ENCODE results near the gene HOOK1. TPM values are rescaled to one million over a fixed set of nuclear protein-coding genes. Genes with fewer than 3 reads are reported as not detected.
A peak's percentile ranks its signal among the peaks of the same experiment; 100 is the strongest.
"Not testable (repeated sequence)": the region's sequence is repeated elsewhere in the genome, so short reads cannot be mapped to it uniquely, and the experiment has no call there.

The HOOK1 gene
- total and polyA plus RNA-seq, 5 donors from 2014 or later, result 2.3 to 9.3 (median 7.8) TPM

- no peaks in the 10 kb centered on the region for H3K36me3 ChIP-seq (ENCODE audit: control insufficient read depth, insufficient read depth, low read length)
- Mint-ChIP-seq H3K27ac (peak overlapping the region in 1 of 3 donors; percentile 9), H3K9me3 (peaks cover 0 to 3% (median 0%) of the 10 kb centered on the region in 7 donors), H3K27me3 (peaks cover 14% of the 10 kb centered on the region), H3K4me3 (no peak overlapping the region), H3K4me1 (peaks cover 0 to 5% (median 1%) of the 10 kb centered on the region in 4 donors), H3K36me3 (no peaks in the 10 kb centered on the region)
- DNase-seq (no peak), ATAC-seq (ENCODE audit: low read depth in 2 of 2) (no peak)
- no peak overlapping the region for H3K27ac ChIP-seq (ENCODE audit: insufficient read depth, low read length, poor library complexity, severe bottlenecking)
- H3K4me1 ChIP-seq (ENCODE audit: control insufficient read depth, insufficient read depth, low read length, poor library complexity, severe bottlenecking), result no peaks in the 10 kb centered on the region
- H3K9me3 ChIP-seq (ENCODE audit: control insufficient read depth in 2 of 2, low read length in 2 of 2), result no peaks in the 10 kb centered on the region
- H3K27me3 ChIP-seq (ENCODE audit: control insufficient read depth, insufficient read depth, low read length), result no peaks in the 10 kb centered on the region
- no peak overlapping the region for H3K4me3 ChIP-seq (ENCODE audit: low read depth, low read length)
Observed at GRCh38 chr1:59900640-59901039, 85.9 kb downstream of the HOOK1 start.

DNA sequence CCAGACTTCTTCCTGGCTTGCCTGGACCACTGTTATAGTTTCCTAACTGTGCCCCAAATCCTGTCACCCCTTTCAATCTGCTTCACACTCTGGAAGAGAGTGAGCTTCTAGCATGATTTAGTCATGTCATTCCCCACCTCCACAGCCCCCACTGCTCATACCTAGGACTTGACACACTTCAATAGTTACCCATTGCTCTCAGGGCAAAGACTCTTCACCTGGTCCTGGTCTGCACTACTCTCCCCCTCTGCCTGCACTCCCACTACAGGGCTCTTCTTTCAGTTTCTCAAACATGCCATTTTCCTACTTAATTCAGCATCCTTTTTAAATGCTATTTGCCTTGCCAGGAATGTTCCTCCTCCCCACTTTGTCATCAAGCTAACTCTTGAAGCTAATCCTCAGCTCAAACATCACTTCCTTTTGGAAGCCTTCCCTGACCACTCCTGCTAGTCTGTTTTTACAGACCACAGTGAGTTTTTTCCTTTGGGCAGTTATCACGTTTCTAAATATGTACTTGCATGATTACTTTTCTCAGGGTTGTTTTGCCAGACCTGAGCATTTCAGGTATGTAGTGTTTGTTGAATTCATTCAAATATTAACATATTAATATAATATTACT, 87.1 kb downstream of the HOOK1 start:
- H3K27ac ChIP-seq (ENCODE audit: insufficient read depth, low read length, poor library complexity, severe bottlenecking), result no peak overlapping the region
- ATAC-seq (ENCODE audit: low read depth in 2 of 2) (no peak), DNase-seq (no peak)
- H3K27me3 ChIP-seq (ENCODE audit: control insufficient read depth, insufficient read depth, low read length), result no peaks in the 10 kb centered on the region
- H3K4me1 Mint-ChIP-seq, result peaks cover 0 to 5% (median 1%) of the 10 kb centered on the region in 4 donors
- H3K27me3 Mint-ChIP-seq, result peaks cover 11% of the 10 kb centered on the region
- no peaks in the 10 kb centered on the region for H3K9me3 ChIP-seq (ENCODE audit: control insufficient read depth in 2 of 2, low read length in 2 of 2)
- no peaks in the 10 kb centered on the region for H3K4me1 ChIP-seq (ENCODE audit: control insufficient read depth, insufficient read depth, low read length, poor library complexity, severe bottlenecking)
- no peaks in the 10 kb centered on the region for H3K36me3 Mint-ChIP-seq
- H3K27ac Mint-ChIP-seq, result no peak overlapping the region
- no peak overlapping the region for H3K4me3 Mint-ChIP-seq
- H3K36me3 ChIP-seq (ENCODE audit: control insufficient read depth, insufficient read depth, low read length), result no peaks in the 10 kb centered on the region
- H3K9me3 Mint-ChIP-seq, result peaks cover 0 to 3% (median 0%) of the 10 kb centered on the region in 7 donors
- H3K4me3 ChIP-seq (ENCODE audit: low read depth, low read length), result no peak overlapping the region

- H3K27ac ChIP-seq (ENCODE audit: insufficient read depth, low read length, poor library complexity, severe bottlenecking), result no peak overlapping the region
- no peak overlapping the region for H3K4me3 ChIP-seq (ENCODE audit: low read depth, low read length)
- H3K27me3 Mint-ChIP-seq, result peaks cover 11% of the 10 kb centered on the region
- H3K36me3 Mint-ChIP-seq, result no peaks in the 10 kb centered on the region
- H3K4me1 ChIP-seq (ENCODE audit: control insufficient read depth, insufficient read depth, low read length, poor library complexity, severe bottlenecking), result no peaks in the 10 kb centered on the region
- H3K27me3 ChIP-seq (ENCODE audit: control insufficient read depth, insufficient read depth, low read length), result no peaks in the 10 kb centered on the region
- H3K4me1 Mint-ChIP-seq, result peaks cover 0 to 5% (median 1%) of the 10 kb centered on the region in 4 donors
- H3K9me3 ChIP-seq (ENCODE audit: control insufficient read depth in 2 of 2, low read length in 2 of 2), result no peaks in the 10 kb centered on the region
- no peak overlapping the region for H3K4me3 Mint-ChIP-seq
- H3K36me3 ChIP-seq (ENCODE audit: control insufficient read depth, insufficient read depth, low read length), result no peaks in the 10 kb centered on the region
- peaks cover 0 to 3% (median 0%) of the 10 kb centered on the region in 7 donors for H3K9me3 Mint-ChIP-seq
- ATAC-seq (ENCODE audit: low read depth in 2 of 2) (no peak), DNase-seq (peak in 1 of 3 donors; percentile 45)
- H3K27ac Mint-ChIP-seq, result peak overlapping the region in 1 of 3 donors; percentile 81
Observed at GRCh38 chr1:59903141-59903754, 88.5 kb downstream of the HOOK1 start.

DNA sequence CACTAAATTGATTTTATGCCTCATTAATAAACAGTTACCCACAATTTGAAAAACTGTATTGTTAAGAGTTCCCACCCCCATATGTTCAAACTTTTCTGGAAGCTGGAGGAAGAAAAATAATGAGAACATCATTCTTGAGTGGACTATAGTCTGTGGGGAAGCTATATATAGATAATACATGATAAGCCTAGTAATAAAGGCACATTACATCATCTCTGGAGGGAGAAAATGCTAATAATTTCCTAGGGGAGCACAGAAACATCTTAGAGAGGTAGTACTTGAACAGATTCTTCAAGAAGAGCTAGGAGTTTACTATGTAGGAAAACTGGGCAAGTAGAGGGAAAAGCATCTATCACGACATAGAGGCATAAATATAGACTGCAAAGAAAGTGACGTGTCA, 92.2 kb downstream of the HOOK1 start:
- no peak overlapping the region for H3K27ac ChIP-seq (ENCODE audit: insufficient read depth, low read length, poor library complexity, severe bottlenecking)
- Mint-ChIP-seq H3K4me1 (peaks cover 0 to 3% (median 0%) of the 10 kb centered on the region in 4 donors), H3K27ac (no peak overlapping the region), H3K4me3 (no peak overlapping the region), H3K27me3 (peaks cover 5% of the 10 kb centered on the region), H3K9me3 (peaks cover 0 to 3% (median 0%) of the 10 kb centered on the region in 7 donors), H3K36me3 (no peaks in the 10 kb centered on the region)
- H3K27me3 ChIP-seq (ENCODE audit: control insufficient read depth, insufficient read depth, low read length), result no peaks in the 10 kb centered on the region
- H3K4me3 ChIP-seq (ENCODE audit: low read depth, low read length), result no peak overlapping the region
- no peak for ATAC-seq (ENCODE audit: low read depth in 2 of 2)
- H3K9me3 ChIP-seq (ENCODE audit: control insufficient read depth in 2 of 2, low read length in 2 of 2), result no peaks in the 10 kb centered on the region
- H3K4me1 ChIP-seq (ENCODE audit: control insufficient read depth, insufficient read depth, low read length, poor library complexity, severe bottlenecking), result no peaks in the 10 kb centered on the region
- H3K36me3 ChIP-seq (ENCODE audit: control insufficient read depth, insufficient read depth, low read length), result no peaks in the 10 kb centered on the region
- no peak for DNase-seq

- no peaks in the 10 kb centered on the region for H3K4me1 ChIP-seq (ENCODE audit: control insufficient read depth, insufficient read depth, low read length, poor library complexity, severe bottlenecking)
- no peaks in the 10 kb centered on the region for H3K27me3 ChIP-seq (ENCODE audit: control insufficient read depth, insufficient read depth, low read length)
- H3K9me3 ChIP-seq (ENCODE audit: control insufficient read depth in 2 of 2, low read length in 2 of 2), result no peaks in the 10 kb centered on the region
- H3K27ac Mint-ChIP-seq, result no peak overlapping the region
- H3K9me3 Mint-ChIP-seq, result peaks cover 0 to 3% (median 0%) of the 10 kb centered on the region in 7 donors
- peaks cover 5% of the 10 kb centered on the region for H3K27me3 Mint-ChIP-seq
- no peak for ATAC-seq (ENCODE audit: low read depth in 2 of 2)
- no peaks in the 10 kb centered on the region for H3K36me3 Mint-ChIP-seq
- H3K4me3 ChIP-seq (ENCODE audit: low read depth, low read length), result no peak overlapping the region
- H3K4me3 Mint-ChIP-seq, result no peak overlapping the region
- H3K36me3 ChIP-seq (ENCODE audit: control insufficient read depth, insufficient read depth, low read length), result no peaks in the 10 kb centered on the region
- peaks cover 0 to 2% (median 0%) of the 10 kb centered on the region in 4 donors for H3K4me1 Mint-ChIP-seq
- no peak overlapping the region for H3K27ac ChIP-seq (ENCODE audit: insufficient read depth, low read length, poor library complexity, severe bottlenecking)
- DNase-seq, result no peak
Observed at GRCh38 chr1:59908084-59908483, 93.3 kb downstream of the HOOK1 start.

GRCh38 chr1:59908682-59909081, 93.9 kb downstream of the HOOK1 start:
- ATAC-seq (ENCODE audit: low read depth in 2 of 2) (no peak), DNase-seq (no peak)
- H3K9me3 ChIP-seq (ENCODE audit: control insufficient read depth in 2 of 2, low read length in 2 of 2), result no peaks in the 10 kb centered on the region
- no peaks in the 10 kb centered on the region for H3K36me3 Mint-ChIP-seq
- peaks cover 5% of the 10 kb centered on the region for H3K27me3 Mint-ChIP-seq
- H3K4me3 Mint-ChIP-seq, result no peak overlapping the region
- no peaks in the 10 kb centered on the region for H3K27me3 ChIP-seq (ENCODE audit: control insufficient read depth, insufficient read depth, low read length)
- no peaks in the 10 kb centered on the region for H3K36me3 ChIP-seq (ENCODE audit: control insufficient read depth, insufficient read depth, low read length)
- no peaks in the 10 kb centered on the region for H3K4me1 ChIP-seq (ENCODE audit: control insufficient read depth, insufficient read depth, low read length, poor library complexity, severe bottlenecking)
- no peaks in the 10 kb centered on the region for H3K4me1 Mint-ChIP-seq
- no peak overlapping the region for H3K4me3 ChIP-seq (ENCODE audit: low read depth, low read length)
- no peak overlapping the region for H3K27ac Mint-ChIP-seq
- H3K27ac ChIP-seq (ENCODE audit: insufficient read depth, low read length, poor library complexity, severe bottlenecking), result no peak overlapping the region
- H3K9me3 Mint-ChIP-seq, result peaks cover 0 to 3% (median 0%) of the 10 kb centered on the region in 7 donors

- ATAC-seq (ENCODE audit: low read depth in 2 of 2); H3K4me3 Mint-ChIP-seq; H3K4me1 Mint-ChIP-seq; DNase-seq; H3K36me3 Mint-ChIP-seq; H3K27me3 ChIP-seq (ENCODE audit: control insufficient read depth, insufficient read depth, low read length); H3K9me3 ChIP-seq (ENCODE audit: control insufficient read depth in 2 of 2, low read length in 2 of 2); H3K4me1 ChIP-seq (ENCODE audit: control insufficient read depth, insufficient read depth, low read length, poor library complexity, severe bottlenecking); H3K4me3 ChIP-seq (ENCODE audit: low read depth, low read length); H3K9me3 Mint-ChIP-seq; H3K27ac ChIP-seq (ENCODE audit: insufficient read depth, low read length, poor library complexity, severe bottlenecking); H3K36me3 ChIP-seq (ENCODE audit: control insufficient read depth, insufficient read depth, low read length); H3K27ac Mint-ChIP-seq: not testable (repeated sequence)
- H3K27me3 Mint-ChIP-seq, result peaks cover 14% of the 10 kb centered on the region
Observed at GRCh38 chr1:59914791-59915286, 100.1 kb downstream of the HOOK1 start.

- Histone ChIP-seq H3K27me3 (ENCODE audit: control insufficient read depth, insufficient read depth, low read length) (no peaks in the 10 kb centered on the region), H3K36me3 (ENCODE audit: control insufficient read depth, insufficient read depth, low read length) (no peaks in the 10 kb centered on the region), H3K9me3 (ENCODE audit: control insufficient read depth in 2 of 2, low read length in 2 of 2) (no peaks in the 10 kb centered on the region), H3K4me1 (ENCODE audit: control insufficient read depth, insufficient read depth, low read length, poor library complexity, severe bottlenecking) (no peaks in the 10 kb centered on the region), H3K27ac (ENCODE audit: insufficient read depth, low read length, poor library complexity, severe bottlenecking) (no peak overlapping the region), H3K4me3 (ENCODE audit: low read depth, low read length) (no peak overlapping the region)
- Mint-ChIP-seq H3K27ac (no peak overlapping the region), H3K4me1 (no peaks in the 10 kb centered on the region), H3K27me3 (peaks cover 18% of the 10 kb centered on the region), H3K36me3 (no peaks in the 10 kb centered on the region), H3K9me3 (peaks cover 0 to 6% (median 0%) of the 10 kb centered on the region in 7 donors), H3K4me3 (no peak overlapping the region)
- no peak for ATAC-seq (ENCODE audit: low read depth in 2 of 2)
- no peak for DNase-seq
Observed at GRCh38 chr1:59915516-59915915, 100.8 kb downstream of the HOOK1 start.

Data from CD4-positive, CD25-positive, alpha-beta regulatory T cell (primary cell).